GM21360 (cell line): ENCODE results near the gene IMMP2L.
"Not testable (repeated sequence)": the region's sequence is repeated elsewhere in the genome, so short reads cannot be mapped to it uniquely, and the experiment has no call there.

ENCODE experiments used
- ATAC-seq: cut with Tn5 transposase; IDR thresholded peaks from one replicate; pipeline ENCODE4 v1.9.1; 2021; ENCODE audit warnings: mild to moderate bottlenecking, moderate library complexity; ENCODE audit not compliant: unreplicated experiment

IMMP2L gene

GRCh38 chr7:111282626-111283025 lies 279.7 kb downstream of the IMMP2L start:
- no peak for ATAC-seq

DNA sequence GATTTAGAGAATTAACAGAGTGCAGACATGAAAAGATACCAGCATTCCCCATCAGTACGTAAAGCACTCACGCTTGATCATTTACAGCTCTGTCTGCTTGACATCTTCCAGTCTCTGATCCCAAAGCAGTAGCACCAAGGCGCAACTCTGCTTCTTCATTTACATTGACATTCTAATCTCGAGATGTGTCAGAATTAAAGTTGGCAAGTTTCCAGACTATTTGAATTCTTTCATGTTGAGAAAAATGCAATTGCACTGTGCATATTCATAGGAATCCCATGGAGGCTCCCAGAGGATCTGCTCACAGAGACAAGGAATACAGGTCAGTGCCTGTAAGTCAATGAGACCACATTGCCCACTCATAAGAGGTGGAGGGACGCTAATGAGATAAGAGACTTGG lies 287.4 kb downstream of the IMMP2L start:
- ATAC-seq, result no peak

- no peak for ATAC-seq
Observed at GRCh38 chr7:111272092-111272491, 290.2 kb downstream of the IMMP2L start.

- not testable (repeated sequence) for ATAC-seq
Observed at GRCh38 chr7:111270794-111271193, 291.5 kb downstream of the IMMP2L start.

DNA sequence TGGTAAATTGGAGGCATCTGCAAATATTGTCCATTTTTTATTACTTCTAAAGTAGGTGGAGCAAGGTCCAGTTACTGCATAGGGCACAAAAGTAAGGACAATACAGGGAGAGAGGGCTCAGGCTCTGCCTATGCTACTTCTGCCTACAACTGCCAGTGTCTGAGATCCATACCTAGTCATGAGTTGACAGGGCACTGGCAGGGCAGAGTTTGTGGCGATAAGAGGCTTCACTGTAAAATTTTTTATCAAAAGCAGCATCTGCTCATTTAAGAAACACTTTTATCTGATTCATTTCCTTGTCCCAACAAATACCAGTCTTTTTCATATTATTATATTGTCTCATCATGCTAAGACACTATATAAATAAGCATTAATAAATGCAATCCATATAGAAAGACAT lies 293.4 kb downstream of the IMMP2L start:
- ATAC-seq, result no peak

- ATAC-seq, result no peak
Observed at GRCh38 chr7:111266613-111267012, 295.7 kb downstream of the IMMP2L start.

GRCh38 chr7:111265394-111265793 lies 296.9 kb downstream of the IMMP2L start:
- no peak for ATAC-seq

- no peak for ATAC-seq
Observed at GRCh38 chr7:111264981-111265380, 297.3 kb downstream of the IMMP2L start.

DNA sequence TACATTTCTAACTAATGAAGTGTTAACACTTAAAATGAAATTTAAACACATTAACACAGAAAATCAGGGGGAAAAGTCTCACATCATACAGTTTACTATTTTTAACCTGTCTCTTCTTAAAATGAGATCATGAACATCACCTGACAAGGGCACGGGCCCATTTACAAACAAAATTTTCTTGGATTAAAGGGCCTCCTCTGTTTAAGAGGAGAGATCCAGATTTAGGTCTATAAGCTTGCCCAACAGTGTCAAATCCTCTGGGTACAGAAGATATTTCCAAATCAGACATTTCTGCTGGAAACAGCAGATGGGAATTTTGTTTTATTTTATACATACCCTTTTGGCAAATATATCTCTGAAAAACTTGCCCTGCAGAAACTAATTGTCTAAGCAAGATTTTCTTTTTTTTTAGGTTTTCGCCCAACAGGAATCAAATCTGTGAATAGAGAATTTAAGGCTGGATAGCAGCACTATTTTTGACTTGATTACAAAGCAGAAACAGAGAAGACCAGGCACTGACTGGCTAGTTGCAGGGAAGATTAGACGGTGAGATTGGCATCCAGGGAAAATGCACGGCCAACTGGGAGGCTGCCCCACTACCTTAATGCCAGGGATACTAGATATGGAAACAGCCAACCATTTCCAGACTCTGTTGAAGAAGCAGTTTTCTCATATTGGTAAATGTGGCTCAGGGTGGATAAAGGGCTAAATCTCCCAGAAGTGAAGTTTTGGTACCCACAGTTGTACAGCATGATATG lies 298.0 kb downstream of the IMMP2L start:
- ATAC-seq, result no peak

GRCh38 chr7:111262293-111263116 lies 299.8 kb downstream of the IMMP2L start:
- ATAC-seq, result no peak

GRCh38 chr7:111261496-111261895 lies 300.8 kb downstream of the IMMP2L start:
- no peak for ATAC-seq

DNA sequence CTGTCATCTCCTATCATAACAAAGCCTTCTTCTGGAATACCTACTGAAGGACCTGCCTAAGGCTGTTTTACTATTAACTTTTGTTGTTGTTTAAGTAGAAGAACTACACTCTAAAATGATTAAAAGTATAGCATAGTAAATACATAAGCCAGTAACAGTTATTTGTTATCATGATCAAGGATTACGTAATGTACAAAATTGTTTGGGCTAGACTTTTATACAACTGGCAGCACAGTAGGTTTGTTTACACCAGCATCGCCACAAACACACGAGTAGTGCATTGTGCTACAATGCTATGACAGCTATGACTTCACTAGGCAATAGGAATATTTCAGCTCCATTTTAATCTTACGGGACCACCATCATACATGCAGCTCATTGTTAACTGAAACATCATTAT lies 302.3 kb downstream of the IMMP2L start:
- no peak for ATAC-seq

DNA sequence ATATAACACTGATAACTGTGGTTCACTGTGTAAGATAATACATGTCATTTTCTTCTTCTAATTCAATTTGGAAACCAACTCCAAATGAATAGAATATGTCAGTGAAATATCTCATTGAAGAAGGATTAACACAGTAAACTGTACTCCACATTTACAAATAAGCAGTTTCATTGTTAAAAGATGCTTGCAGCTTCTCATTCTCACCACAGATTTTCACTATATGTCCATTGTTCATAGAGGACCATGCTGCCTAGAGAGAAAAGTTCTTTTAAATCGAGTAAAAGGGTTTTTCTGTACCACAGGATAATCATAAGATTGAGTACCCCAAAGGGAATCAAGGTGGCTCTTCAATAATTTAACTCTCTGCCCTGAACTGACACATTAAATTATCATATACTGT lies 305.9 kb downstream of the IMMP2L start:
- ATAC-seq, result no peak

- ATAC-seq, result no peak
Observed at GRCh38 chr7:111255576-111255975, 306.7 kb downstream of the IMMP2L start.

GRCh38 chr7:111251365-111251764 lies 310.9 kb downstream of the IMMP2L start:
- ATAC-seq, result not testable (repeated sequence)

GRCh38 chr7:111249807-111250206 lies 312.5 kb downstream of the IMMP2L start:
- not testable (repeated sequence) for ATAC-seq

GRCh38 chr7:111242141-111242755 lies 320.0 kb downstream of the IMMP2L start:
- ATAC-seq, result no peak

DNA sequence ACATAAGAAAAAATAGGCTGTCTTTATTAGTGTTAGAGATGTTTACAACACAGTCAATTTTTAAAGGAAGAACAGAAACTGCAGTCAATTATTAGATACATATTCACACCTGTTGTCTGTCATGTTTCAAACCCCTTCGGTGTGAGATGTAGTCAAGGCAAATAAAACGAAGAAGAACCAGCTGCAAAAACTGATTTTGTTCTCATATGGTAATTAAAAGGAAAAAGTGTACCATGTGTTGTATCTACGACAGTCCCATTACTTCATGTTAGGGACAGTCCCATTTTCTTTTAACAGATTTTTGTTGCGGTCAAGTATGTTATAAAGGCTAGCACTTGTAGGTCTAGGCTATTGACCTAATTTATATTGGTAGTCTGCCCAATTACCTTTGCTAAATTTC lies 321.9 kb downstream of the IMMP2L start:
- ATAC-seq, result no peak

DNA sequence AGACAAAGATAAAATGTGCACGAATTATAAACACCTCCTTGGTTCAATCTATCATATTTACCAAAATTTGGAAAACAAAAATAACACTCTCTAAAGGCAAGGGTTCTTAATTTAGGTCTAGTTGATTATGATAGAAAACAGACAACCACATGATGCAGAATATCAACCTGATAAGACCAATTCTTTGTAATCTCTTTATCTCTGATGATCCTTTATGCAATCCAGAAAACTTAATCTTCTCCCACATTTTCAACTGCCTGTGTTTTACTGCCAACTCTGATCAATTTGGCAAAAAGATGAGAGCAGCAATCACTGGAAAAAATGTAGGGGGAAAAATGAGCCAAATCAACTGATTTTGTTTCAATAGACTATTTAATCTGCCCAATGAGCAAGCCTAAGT lies 322.9 kb downstream of the IMMP2L start:
- ATAC-seq, result no peak

DNA sequence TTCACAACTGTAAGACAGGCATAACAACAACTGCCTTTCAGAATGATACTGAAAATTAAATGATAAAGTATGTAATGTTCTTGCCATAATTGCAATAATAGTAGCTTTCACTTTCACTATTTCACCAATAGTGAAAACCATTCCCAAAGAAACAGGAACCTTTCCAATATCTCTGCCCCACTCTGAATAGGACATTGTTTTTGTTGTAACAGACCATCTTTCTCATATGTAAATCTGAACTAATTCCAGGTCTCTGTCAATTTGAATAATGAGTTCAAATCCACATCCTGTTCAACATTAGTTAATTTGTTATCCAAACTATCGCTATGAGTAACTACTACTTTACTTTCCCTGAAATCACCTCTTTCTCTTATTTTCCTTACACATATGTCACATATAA lies 323.4 kb downstream of the IMMP2L start:
- ATAC-seq, result no peak

DNA sequence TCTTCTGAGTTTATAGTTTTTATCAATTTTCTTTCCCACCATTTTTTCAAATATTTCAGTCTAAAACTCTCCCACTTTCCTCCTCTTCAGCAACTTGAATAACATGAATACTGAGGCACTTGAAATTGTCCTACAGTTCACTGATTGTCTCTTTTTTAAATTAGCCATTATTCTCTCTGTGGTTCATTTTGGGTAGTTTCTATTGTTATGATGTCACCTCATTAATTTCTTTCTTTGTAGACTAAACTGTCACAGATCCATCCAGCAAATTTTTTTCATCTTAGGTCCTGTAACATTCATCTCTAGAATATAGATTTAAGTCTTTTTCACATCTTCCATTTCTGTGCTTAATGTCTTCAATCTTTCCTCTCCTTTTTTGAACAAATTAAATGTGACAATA lies 326.6 kb downstream of the IMMP2L start:
- no peak for ATAC-seq
